Tibial nerve (tissue), 3 donors: ENCODE data around the gene ASXL1.

Experiments used
- CTCF ChIP-seq, 5 experiments: fragments of 200-600 bp in 3 of 5; fragments of 450-650 bp in 2 of 5; sonication (generic) in 3 of 5; IDR thresholded peaks; one replicate each; pipeline ENCODE4 v1.5.1; 2016 to 2019; ENCODE audit warnings: antibody characterized with exemption in 5 of 5, mild to moderate bottlenecking in 3 of 5, moderate library complexity in 2 of 5
- POLR2A ChIP-seq, 2 donors: fragments of 450-650 bp; IDR thresholded peaks; one replicate each; pipeline ENCODE4 v1.6.1; 2017; ENCODE audit warnings: antibody characterized with exemption in 2 of 2, mild to moderate bottlenecking in 2 of 2, moderate library complexity in 2 of 2

GRCh38 chr20:32478576-32478975 is 120.4 kb downstream of the ASXL1 start:
- TF ChIP-seq POLR2A (IDR thresholded peaks at IDR 0.05) (no peak), CTCF (IDR thresholded peaks at IDR 0.05) (no peak)
